Measurements from ENCODE around the gene ATF4.

The ATF4 gene

DNA sequence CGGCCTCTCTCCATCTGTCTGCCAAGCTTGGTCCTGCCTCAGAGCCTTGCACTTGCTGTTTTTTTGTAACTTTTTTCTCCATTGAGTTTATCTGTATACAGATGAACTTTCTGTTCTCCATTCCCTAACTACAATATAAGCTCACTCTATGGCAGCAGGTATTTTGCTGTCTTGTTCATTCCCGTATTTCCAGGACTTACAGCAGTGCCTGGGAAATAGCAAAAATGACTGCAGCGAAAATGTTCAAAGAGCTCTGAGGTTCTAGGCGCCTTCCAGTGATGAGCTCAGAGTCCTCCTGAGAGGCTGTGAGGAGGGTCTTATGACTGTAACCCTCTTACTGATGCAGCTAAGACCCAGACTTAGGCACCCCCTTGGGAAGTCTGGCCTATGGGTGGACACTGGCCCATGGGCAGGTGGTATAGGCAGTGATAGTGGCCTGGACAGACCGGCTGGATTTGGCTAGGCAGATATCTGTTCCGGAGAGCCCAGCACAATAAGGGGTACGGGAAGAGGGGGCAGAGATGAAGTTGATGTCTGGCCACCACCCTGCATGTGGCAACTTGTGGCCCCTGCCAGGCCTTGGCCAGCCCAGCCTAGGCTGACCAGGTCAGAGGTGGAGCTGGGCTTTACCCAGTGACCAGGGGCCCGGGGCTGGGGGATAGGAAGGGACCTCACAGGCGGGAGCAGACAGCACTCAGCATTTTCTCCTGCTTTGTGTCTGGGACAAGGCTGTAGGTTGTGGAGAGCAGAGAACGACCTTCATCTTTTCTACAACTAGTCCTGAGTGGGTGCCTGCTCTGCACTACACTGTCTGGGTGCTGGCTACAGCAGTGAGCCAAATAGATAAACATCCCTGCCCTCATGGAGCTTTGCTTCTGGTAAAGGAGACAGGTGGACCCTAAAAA, 4.6 kb downstream of the ATF4 start:
- H3K36me3 ChIP-seq (ENCODE audit: insufficient read depth, low read depth, low read length) = peaks cover 68% of the 10 kb centered on the region
- H3K9ac ChIP-seq (ENCODE audit: low read depth, low read length) = no peak overlapping the region
- no peaks in the 10 kb centered on the region for H3K27me3 ChIP-seq (ENCODE audit: insufficient read depth, low read length)
- H3K4me1 ChIP-seq (ENCODE audit: insufficient read depth, low read length) = peaks cover 7% of the 10 kb centered on the region; the same call in 1 of the 2 replicates
- no peaks in the 10 kb centered on the region for H3K9me3 ChIP-seq (ENCODE audit: insufficient read depth, low read depth, low read length)
- H3K4me3 ChIP-seq (ENCODE audit: low read length) = no peak overlapping the region
- no peak overlapping the region for H3K27ac ChIP-seq (ENCODE audit: low read length)

DNA sequence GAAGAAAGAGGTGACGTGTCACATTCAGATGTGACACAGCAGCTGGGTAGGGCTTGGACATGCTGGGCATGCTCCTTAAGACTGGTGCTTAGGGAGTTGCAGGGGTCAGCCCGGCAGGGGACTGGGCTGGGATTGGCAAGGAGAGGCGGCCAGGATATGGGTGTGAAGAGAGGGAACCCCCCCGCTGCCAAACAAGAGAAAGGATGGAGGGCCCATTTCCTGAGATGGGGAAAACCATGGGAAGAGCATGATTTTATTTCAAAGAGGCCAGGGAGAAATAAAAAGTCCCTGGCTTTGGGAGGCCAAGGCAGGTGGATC, 5.3 kb downstream of the ATF4 start:
- Histone ChIP-seq H3K27ac (ENCODE audit: low read length) (no peak overlapping the region), H3K9me3 (ENCODE audit: insufficient read depth, low read depth, low read length) (no peaks in the 10 kb centered on the region), H3K27me3 (ENCODE audit: insufficient read depth, low read length) (no peaks in the 10 kb centered on the region), H3K4me3 (ENCODE audit: low read length) (no peak overlapping the region), H3K9ac (ENCODE audit: low read depth, low read length) (no peak overlapping the region), H3K4me1 (ENCODE audit: insufficient read depth, low read length) (peaks cover 7% of the 10 kb centered on the region; the same call in 1 of the 2 replicates), H3K36me3 (ENCODE audit: insufficient read depth, low read depth, low read length) (peaks cover 74% of the 10 kb centered on the region)

- Histone ChIP-seq H3K36me3 (ENCODE audit: insufficient read depth, low read depth, low read length) (peaks cover 74% of the 10 kb centered on the region), H3K27me3 (ENCODE audit: insufficient read depth, low read length) (no peaks in the 10 kb centered on the region), H3K9ac (ENCODE audit: low read depth, low read length) (no peak overlapping the region; the same call in 1 of the 2 replicates), H3K27ac (ENCODE audit: low read length) (no peak overlapping the region), H3K4me3 (ENCODE audit: low read length) (no peak overlapping the region), H3K4me1 (ENCODE audit: insufficient read depth, low read length) (peaks cover 12% of the 10 kb centered on the region), H3K9me3 (ENCODE audit: insufficient read depth, low read depth, low read length) (no peaks in the 10 kb centered on the region)
Observed at GRCh38 chr22:39526736-39527171, 6.4 kb downstream of the ATF4 start.

GRCh38 chr22:39527481-39527961, 7.2 kb downstream of the ATF4 start:
- Histone ChIP-seq H3K4me1 (ENCODE audit: insufficient read depth, low read length) (peaks cover 14% of the 10 kb centered on the region), H3K27me3 (ENCODE audit: insufficient read depth, low read length) (no peaks in the 10 kb centered on the region), H3K4me3 (ENCODE audit: low read length) (no peak overlapping the region), H3K36me3 (ENCODE audit: insufficient read depth, low read depth, low read length) (peaks cover 67% of the 10 kb centered on the region), H3K9ac (ENCODE audit: low read depth, low read length) (no peak overlapping the region), H3K27ac (ENCODE audit: low read length) (no peak overlapping the region), H3K9me3 (ENCODE audit: insufficient read depth, low read depth, low read length) (no peaks in the 10 kb centered on the region)

GRCh38 chr22:39528080-39528661, 7.8 kb downstream of the ATF4 start:
- Histone ChIP-seq H3K9me3 (ENCODE audit: insufficient read depth, low read depth, low read length) (no peaks in the 10 kb centered on the region), H3K4me1 (ENCODE audit: insufficient read depth, low read length) (peaks cover 14% of the 10 kb centered on the region), H3K27me3 (ENCODE audit: insufficient read depth, low read length) (no peaks in the 10 kb centered on the region), H3K36me3 (ENCODE audit: insufficient read depth, low read depth, low read length) (peaks cover 60% of the 10 kb centered on the region), H3K9ac (ENCODE audit: low read depth, low read length) (no peak overlapping the region), H3K27ac (ENCODE audit: low read length) (no peak overlapping the region), H3K4me3 (ENCODE audit: low read length) (no peak overlapping the region)

DNA sequence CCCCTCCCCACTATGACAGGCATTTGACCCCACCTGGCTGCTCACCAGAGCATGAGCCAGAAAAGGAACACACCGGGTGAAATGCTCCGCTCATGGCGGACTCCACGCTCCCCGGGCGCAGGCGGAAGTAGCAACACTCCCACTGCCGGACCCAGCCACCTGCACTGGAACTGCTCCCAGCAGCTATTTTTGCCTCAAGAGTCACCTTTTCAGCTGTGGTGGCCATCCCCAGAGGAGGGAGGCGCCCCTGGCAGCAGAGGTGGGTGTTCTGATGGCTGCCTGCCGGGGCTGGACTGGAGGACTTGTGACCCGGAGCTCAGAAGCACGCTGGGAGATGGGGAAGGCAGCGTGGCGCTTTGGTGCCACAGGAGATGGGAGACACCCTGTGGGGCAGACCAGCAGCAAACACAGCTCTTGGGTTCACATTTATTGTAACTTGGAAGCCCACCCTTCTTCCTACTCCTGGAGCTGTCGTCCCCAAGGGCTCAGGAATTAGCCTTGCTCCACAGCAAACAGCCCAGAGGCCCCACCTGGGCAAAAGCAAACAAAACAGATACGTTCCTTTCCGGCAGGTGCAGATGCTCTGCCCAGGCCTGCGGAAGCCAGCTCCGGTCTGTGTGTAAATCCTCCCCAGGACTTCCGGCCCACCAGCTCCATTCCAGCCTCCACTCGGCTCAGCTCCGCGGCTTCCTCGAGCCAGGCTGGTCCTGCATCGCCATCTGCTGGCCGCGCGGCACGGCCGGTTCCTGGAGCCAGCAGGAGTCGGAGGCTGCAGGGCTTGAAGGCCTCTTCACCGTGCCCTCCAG, 8.5 kb downstream of the ATF4 start:
- Histone ChIP-seq H3K27ac (ENCODE audit: low read length) (no peak overlapping the region), H3K4me3 (ENCODE audit: low read length) (no peak overlapping the region), H3K9ac (ENCODE audit: low read depth, low read length) (no peak overlapping the region), H3K9me3 (ENCODE audit: insufficient read depth, low read depth, low read length) (no peaks in the 10 kb centered on the region), H3K36me3 (ENCODE audit: insufficient read depth, low read depth, low read length) (peaks cover 55% of the 10 kb centered on the region), H3K27me3 (ENCODE audit: insufficient read depth, low read length) (no peaks in the 10 kb centered on the region), H3K4me1 (ENCODE audit: insufficient read depth, low read length) (peaks cover 18% of the 10 kb centered on the region)

DNA sequence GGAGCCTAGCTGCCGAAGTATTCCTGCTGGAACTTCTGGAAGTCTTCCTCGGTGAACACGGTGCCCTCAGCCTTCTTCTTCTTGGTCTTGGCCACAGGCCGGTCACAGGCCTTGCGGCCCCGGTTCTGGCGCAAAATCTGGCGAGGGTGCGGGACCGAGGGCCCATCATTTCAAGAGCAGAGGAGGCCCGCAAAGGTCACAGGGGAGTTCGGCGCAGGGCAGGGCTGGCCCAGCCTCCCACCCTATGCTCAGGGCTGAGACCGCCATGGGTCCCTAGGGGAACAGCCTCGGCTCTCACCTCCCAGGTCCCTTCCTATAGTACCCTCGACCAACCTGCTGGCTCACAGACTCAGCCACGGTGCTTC, 9.1 kb downstream of the ATF4 start:
- no peak overlapping the region for H3K27ac ChIP-seq (ENCODE audit: low read length)
- H3K4me3 ChIP-seq (ENCODE audit: low read length) = no peak overlapping the region
- H3K9me3 ChIP-seq (ENCODE audit: insufficient read depth, low read depth, low read length) = no peaks in the 10 kb centered on the region
- H3K4me1 ChIP-seq (ENCODE audit: insufficient read depth, low read length) = peaks cover 21% of the 10 kb centered on the region
- H3K9ac ChIP-seq (ENCODE audit: low read depth, low read length) = no peak overlapping the region
- H3K36me3 ChIP-seq (ENCODE audit: insufficient read depth, low read depth, low read length) = peaks cover 49% of the 10 kb centered on the region
- no peaks in the 10 kb centered on the region for H3K27me3 ChIP-seq (ENCODE audit: insufficient read depth, low read length)

- peaks cover 22% of the 10 kb centered on the region for H3K4me1 ChIP-seq (ENCODE audit: insufficient read depth, low read length)
- no peak overlapping the region for H3K27ac ChIP-seq (ENCODE audit: low read length)
Observed at GRCh38 chr22:39530116-39530515, 9.8 kb downstream of the ATF4 start.

GRCh38 chr22:39530692-39531331, 10.4 kb downstream of the ATF4 start:
- Histone ChIP-seq H3K9ac (ENCODE audit: low read depth, low read length) (no peak overlapping the region), H3K27me3 (ENCODE audit: insufficient read depth, low read length) (no peaks in the 10 kb centered on the region), H3K36me3 (ENCODE audit: insufficient read depth, low read depth, low read length) (peaks cover 39% of the 10 kb centered on the region), H3K4me3 (ENCODE audit: low read length) (0 out of 2 replicates have a peak overlapping the region, but pooled peaks have one; percentile 23), H3K9me3 (ENCODE audit: insufficient read depth, low read depth, low read length) (no peaks in the 10 kb centered on the region), H3K4me1 (ENCODE audit: insufficient read depth, low read length) (peaks cover 27% of the 10 kb centered on the region), H3K27ac (ENCODE audit: low read length) (no peak overlapping the region)

More at GRCh38 chr22:39530116-39530515, 9.8 kb downstream of the ATF4 start:
- H3K36me3 ChIP-seq (ENCODE audit: insufficient read depth, low read depth, low read length) = peaks cover 43% of the 10 kb centered on the region
- no peaks in the 10 kb centered on the region for H3K9me3 ChIP-seq (ENCODE audit: insufficient read depth, low read depth, low read length)
- H3K9ac ChIP-seq (ENCODE audit: low read depth, low read length) = no peak overlapping the region
- H3K27me3 ChIP-seq (ENCODE audit: insufficient read depth, low read length) = no peaks in the 10 kb centered on the region
- H3K4me3 ChIP-seq (ENCODE audit: low read length) = no peak overlapping the region

- peaks cover 38% of the 10 kb centered on the region for H3K36me3 ChIP-seq (ENCODE audit: insufficient read depth, low read depth, low read length)
- H3K9ac ChIP-seq (ENCODE audit: low read depth, low read length) = peak within 1 kb of the TSS; percentile 97; the same call in 1 of the 2 replicates
- H3K27me3 ChIP-seq (ENCODE audit: insufficient read depth, low read length) = no peaks in the 10 kb centered on the region
- no peaks in the 10 kb centered on the region for H3K9me3 ChIP-seq (ENCODE audit: insufficient read depth, low read depth, low read length)
- H3K4me3 ChIP-seq (ENCODE audit: low read length) = peak within 1 kb of the TSS; percentile 99
- H3K4me1 ChIP-seq (ENCODE audit: insufficient read depth, low read length) = peaks cover 28% of the 10 kb centered on the region
- peak within 1 kb of the TSS; percentile 55 for H3K27ac ChIP-seq (ENCODE audit: low read length)
Observed at GRCh38 chr22:39532215-39533073, 12.1 kb downstream of the ATF4 start, which contains the start of gene RPS19BP1. RPS19BP1 (minus strand) TSS chr22:39532748; CDS start chr22:39532738, 10 bp downstream.

Measured in iPS-20b (cell line).